ENCODE measurements around the gene FOXC1.

FOXC1 gene

DNA sequence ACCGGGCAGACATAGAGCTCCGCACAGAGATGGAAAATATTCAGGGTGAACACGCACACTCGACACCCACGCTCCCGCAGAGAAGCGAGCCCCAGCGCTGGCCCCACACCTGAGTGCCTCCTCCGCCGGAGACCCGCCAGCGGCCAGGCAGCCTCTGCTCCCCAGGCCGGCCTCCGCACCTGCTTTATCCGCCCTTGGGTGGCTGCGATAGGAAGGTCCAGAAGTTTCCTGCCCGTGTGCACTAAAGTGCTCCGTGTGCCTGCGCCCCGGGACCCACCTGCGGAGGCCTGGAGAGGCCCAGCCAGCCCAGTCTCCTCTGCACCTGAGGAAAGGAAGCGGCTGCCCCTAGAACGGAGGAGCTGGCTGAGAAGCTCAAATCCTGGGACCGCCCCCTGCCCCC, 10.8 kb upstream of the FOXC1 start:
- no peak overlapping the region for H3K4me3 ChIP-seq (ENCODE audit: low read length)
- no peak for DNase-seq (ENCODE audit: low read depth)
- TF ChIP-seq, protein P1, sequence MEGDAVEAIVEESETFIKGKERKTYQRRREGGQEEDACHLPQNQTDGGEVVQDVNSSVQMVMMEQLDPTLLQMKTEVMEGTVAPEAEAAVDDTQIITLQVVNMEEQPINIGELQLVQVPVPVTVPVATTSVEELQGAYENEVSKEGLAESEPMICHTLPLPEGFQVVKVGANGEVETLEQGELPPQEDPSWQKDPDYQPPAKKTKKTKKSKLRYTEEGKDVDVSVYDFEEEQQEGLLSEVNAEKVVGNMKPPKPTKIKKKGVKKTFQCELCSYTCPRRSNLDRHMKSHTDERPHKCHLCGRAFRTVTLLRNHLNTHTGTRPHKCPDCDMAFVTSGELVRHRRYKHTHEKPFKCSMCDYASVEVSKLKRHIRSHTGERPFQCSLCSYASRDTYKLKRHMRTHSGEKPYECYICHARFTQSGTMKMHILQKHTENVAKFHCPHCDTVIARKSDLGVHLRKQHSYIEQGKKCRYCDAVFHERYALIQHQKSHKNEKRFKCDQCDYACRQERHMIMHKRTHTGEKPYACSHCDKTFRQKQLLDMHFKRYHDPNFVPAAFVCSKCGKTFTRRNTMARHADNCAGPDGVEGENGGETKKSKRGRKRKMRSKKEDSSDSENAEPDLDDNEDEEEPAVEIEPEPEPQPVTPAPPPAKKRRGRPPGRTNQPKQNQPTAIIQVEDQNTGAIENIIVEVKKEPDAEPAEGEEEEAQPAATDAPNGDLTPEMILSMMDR (IDR thresholded peaks at IDR 0.05; ENCODE audit: insufficient read depth, low read depth, low read length, missing control alignments), result no peak

DNA sequence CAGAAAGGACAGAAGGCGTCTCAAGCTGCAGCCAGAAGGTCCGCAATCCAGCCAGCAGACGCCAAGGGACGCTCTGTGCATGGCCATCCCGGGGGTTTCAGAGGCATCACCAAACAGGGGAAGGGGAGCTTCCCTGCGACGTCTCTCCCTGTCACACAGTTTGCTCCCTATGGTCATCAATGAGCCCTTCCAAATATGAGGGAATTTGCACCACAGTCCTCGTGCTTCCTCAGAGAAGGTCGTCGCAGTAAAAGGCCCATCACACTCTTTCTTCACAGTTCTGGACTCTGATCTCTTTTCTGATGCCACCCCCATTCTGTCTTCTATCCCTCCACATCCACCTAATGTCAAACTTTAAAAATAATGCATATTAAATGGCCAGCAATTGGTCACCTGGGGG, 10.2 kb upstream of the FOXC1 start:
- H3K4me3 ChIP-seq (ENCODE audit: low read length), result no peak overlapping the region
- DNase-seq (ENCODE audit: low read depth), result no peak
- TF ChIP-seq, protein P1 (IDR thresholded peaks at IDR 0.05; ENCODE audit: insufficient read depth, low read depth, low read length, missing control alignments), result no peak

DNA sequence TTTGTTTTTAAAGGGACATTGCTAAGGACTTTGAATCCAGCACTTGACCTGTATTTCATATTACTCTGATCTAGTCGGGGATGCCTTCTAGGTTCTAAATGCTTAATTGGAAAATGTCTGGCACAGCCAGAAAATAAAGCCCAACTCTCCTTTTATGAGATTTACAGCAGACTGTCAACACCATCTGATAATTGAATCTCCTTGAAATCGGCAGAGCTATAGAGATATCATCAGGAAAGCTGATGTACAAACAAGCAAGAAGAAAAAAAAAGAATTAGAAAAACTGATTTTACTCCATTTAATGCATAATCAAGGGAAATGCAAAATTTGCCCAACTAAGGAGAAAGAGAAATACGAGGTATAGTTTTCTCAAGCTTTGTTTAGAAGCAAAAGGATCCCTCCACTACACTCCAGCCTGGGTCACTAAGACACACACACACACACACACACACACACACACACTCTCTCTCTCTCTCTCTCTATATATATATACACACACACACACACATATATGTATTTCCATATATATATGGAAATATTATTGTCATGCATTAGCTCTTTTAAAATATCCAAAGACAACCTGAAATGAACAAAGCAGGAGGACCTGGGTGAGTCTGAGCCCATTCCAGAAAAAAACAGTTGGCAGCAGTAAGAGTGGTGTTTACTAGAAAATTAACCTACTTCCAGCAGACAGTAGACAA, 9.5 kb upstream of the FOXC1 start:
- TF ChIP-seq, protein P1 (IDR thresholded peaks at IDR 0.05; ENCODE audit: insufficient read depth, low read depth, low read length, missing control alignments), result no peak
- no peak for DNase-seq (ENCODE audit: low read depth)
- H3K4me3 ChIP-seq (ENCODE audit: low read length), result no peak overlapping the region

DNA sequence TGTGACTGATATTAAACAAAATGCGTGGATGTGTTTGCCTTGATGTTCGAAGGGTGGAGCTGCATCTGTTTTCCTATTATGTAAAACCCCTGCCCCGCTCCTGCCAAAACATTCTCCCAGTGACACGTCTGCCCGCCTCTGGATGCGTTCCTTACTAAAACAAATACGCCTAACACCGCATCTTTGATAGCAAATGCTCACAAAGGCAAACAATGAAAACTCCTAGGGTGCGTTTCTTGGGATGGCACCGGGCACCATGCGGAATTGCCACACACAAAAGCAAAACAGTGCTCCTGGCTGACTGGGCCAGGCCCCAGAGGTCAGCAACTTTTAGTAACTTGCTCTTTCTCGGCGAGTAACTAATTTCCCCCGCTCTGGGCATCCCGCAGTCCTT, 9.0 kb upstream of the FOXC1 start:
- TF ChIP-seq, protein P1 (IDR thresholded peaks at IDR 0.05; ENCODE audit: insufficient read depth, low read depth, low read length, missing control alignments), result no peak
- no peak for DNase-seq (ENCODE audit: low read depth)
- H3K4me3 ChIP-seq (ENCODE audit: low read length), result no peak overlapping the region

DNA sequence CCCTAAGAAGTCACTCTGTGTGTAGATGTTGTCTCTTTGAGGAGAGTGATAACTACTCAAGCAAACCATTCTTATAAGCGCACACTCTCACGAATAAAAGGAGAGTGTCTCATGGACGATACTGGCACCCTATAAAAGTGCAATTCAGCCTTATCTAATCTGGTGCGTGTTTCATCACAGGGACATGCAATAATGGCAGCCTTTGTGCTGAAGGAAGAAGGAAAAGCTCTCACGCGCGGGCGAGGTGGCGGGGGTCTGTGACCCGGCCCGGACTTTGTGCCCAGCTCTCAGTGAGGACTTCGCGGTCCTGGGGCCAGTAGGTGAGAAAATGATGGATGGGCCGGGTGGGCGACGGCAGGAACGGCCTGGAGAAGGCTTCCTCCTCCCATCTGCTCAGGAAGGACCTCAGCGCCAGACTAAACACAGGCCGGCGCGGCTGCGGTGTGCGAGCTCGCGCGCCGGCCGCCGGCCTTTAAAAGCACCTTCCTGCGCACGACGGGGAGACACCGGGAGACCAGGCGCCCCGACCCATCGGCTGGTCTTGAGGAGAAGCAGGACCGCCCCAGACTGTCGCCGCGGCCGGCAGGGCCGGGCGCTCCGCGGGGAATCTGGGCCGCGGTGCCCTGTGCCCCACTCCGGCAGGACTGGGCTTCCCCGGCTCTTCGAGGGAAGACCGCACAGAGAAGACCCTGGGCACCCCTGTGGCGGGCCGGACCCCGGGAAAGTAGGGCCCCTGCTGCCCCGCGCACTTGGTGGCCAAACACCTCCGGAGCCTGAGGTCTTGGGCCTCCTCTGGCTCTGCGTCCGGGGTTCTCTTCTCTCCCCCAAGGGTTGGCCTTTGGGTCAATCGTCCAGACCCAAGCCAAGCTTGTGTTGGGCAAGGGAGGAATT, 8.3 kb upstream of the FOXC1 start:
- no peak for DNase-seq (ENCODE audit: low read depth)
- TF ChIP-seq, protein P1 (IDR thresholded peaks at IDR 0.05; ENCODE audit: insufficient read depth, low read depth, low read length, missing control alignments), result no peak
- no peak overlapping the region for H3K4me3 ChIP-seq (ENCODE audit: low read length)

DNA sequence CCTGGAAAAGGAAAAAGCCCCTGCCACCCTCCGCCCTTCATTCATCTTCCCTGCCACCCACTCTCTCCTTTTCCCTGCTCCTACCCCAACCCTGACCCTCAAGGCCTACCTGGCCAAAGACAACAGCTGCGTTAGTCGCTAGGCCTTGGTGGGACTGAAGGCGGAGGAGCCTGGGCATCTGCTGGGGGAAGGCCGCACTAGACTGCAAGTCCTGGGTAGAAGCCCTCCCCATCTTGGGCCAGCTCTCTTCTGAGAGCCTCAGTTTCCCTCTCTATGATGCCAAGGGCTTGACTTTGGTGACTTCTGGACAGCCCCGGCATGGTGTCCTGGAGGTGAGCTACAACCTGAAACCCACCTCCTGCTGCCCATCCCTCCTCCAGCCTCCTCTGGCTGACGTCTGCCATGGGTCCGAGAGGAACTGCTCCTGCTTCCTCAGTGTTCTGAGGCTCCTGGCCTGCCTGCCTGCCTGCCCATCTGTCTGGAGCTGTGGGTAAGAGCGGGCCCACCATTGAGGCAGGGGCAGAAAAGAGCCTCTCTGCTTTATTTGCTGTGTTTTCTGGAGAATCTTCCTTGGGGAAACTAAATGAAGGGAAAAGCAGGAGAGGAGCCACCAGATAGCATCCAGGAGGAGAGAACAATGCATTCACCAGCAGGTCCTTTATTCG, 7.5 kb upstream of the FOXC1 start:
- no peak overlapping the region for H3K4me3 ChIP-seq (ENCODE audit: low read length)
- TF ChIP-seq, protein P1 (IDR thresholded peaks at IDR 0.05; ENCODE audit: insufficient read depth, low read depth, low read length, missing control alignments), result no peak

More for the DNA sequence above, 7.5 kb upstream of the FOXC1 start:
- DNase-seq (ENCODE audit: low read depth), result no peak

All from epithelial cell of esophagus (primary cell).